ENCODE results near the gene AGTPBP1. TPM values are rescaled to one million over a fixed set of nuclear protein-coding genes. Genes with fewer than 3 reads are reported as not detected.

The AGTPBP1 gene
- total RNA-seq, 1 experiment from 2014 or later, result 54.7 TPM

DNA sequence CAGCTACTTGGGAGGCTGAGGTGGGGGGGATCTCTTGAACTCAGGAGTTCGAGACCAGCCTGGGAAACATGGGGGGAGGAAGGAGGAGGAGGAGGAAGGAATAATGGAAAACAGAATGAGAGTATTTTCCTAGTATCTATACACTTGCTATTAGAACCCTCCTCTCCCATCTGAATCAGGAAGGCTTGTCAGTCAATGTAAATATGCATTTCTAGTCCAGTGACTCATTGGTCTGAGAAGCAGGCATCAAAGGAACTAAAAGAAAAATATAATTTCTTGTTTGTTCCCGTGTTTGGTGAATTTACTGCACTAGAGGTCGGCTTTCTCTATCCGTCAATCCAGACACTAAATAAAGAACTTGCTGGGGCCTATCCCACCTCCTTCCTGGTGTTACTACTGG, 88.6 kb downstream of the AGTPBP1 start:
- Mint-ChIP-seq H3K36me3 (peaks cover 27% of the 10 kb centered on the region), H3K27me3 (ENCODE audit: low read depth) (no peaks in the 10 kb centered on the region), H3K27ac (no peak overlapping the region; the same call in 1 of the 2 replicates), H3K4me3 (no peak overlapping the region), H3K9me3 (no peaks in the 10 kb centered on the region), H3K4me1 (no peaks in the 10 kb centered on the region)
- no peak for ATAC-seq
- no peak for DNase-seq (ENCODE audit: low spot score)
- no peak for TF ChIP-seq ZNF232 (CRISPR knock-in tag; IDR thresholded peaks at IDR 0.05)
- TF ChIP-seq, protein P1, sequence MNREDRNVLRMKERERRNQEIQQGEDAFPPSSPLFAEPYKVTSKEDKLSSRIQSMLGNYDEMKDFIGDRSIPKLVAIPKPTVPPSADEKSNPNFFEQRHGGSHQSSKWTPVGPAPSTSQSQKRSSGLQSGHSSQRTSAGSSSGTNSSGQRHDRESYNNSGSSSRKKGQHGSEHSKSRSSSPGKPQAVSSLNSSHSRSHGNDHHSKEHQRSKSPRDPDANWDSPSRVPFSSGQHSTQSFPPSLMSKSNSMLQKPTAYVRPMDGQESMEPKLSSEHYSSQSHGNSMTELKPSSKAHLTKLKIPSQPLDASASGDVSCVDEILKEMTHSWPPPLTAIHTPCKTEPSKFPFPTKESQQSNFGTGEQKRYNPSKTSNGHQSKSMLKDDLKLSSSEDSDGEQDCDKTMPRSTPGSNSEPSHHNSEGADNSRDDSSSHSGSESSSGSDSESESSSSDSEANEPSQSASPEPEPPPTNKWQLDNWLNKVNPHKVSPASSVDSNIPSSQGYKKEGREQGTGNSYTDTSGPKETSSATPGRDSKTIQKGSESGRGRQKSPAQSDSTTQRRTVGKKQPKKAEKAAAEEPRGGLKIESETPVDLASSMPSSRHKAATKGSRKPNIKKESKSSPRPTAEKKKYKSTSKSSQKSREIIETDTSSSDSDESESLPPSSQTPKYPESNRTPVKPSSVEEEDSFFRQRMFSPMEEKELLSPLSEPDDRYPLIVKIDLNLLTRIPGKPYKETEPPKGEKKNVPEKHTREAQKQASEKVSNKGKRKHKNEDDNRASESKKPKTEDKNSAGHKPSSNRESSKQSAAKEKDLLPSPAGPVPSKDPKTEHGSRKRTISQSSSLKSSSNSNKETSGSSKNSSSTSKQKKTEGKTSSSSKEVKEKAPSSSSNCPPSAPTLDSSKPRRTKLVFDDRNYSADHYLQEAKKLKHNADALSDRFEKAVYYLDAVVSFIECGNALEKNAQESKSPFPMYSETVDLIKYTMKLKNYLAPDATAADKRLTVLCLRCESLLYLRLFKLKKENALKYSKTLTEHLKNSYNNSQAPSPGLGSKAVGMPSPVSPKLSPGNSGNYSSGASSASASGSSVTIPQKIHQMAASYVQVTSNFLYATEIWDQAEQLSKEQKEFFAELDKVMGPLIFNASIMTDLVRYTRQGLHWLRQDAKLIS (CRISPR knock-in tag; IDR thresholded peaks at IDR 0.05; ENCODE audit: borderline replicate concordance), result no peak
- TF ChIP-seq, protein P2, sequence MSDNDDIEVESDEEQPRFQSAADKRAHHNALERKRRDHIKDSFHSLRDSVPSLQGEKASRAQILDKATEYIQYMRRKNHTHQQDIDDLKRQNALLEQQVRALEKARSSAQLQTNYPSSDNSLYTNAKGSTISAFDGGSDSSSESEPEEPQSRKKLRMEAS (CRISPR knock-in tag; IDR thresholded peaks at IDR 0.05), result no peak
- ChIA-PET POLR2A (no interaction called here), CTCF (interaction anchor here (0.6 kb wide), 1 partner anchor 1834 kb away, joined by 8 read pairs; no protein-coding TSS in a partner anchor)

DNA sequence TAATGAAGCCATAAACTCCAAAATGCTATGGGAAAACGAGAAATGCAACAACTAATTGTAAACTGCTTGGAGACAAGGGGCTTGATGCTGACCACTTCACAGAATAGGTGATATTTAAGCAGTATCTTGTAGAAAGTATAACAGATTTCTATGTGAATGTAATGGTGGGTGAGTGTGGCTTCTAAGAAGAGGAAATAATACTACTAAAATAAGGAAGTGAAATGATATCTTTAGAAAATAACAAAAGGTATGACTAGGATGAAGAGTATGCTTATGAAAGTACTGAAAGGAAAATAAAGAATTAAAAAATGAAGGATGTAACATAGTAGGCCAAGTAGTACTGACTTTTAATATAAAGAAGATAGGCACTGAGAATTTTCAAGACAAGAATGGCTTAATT, 94.2 kb downstream of the AGTPBP1 start:
- Mint-ChIP-seq H3K36me3 (peaks cover 13% of the 10 kb centered on the region), H3K9me3 (no peaks in the 10 kb centered on the region), H3K4me3 (no peak overlapping the region), H3K4me1 (no peaks in the 10 kb centered on the region), H3K27ac (no peak overlapping the region), H3K27me3 (ENCODE audit: low read depth) (no peaks in the 10 kb centered on the region)
- TF ChIP-seq, protein P2 (CRISPR knock-in tag; IDR thresholded peaks at IDR 0.05), result no peak
- TF ChIP-seq TEAD1 (CRISPR knock-in tag; IDR thresholded peaks at IDR 0.05), result no peak
- no peak for TF ChIP-seq MXD4 (CRISPR knock-in tag; IDR thresholded peaks at IDR 0.05; ENCODE audit: borderline replicate concordance)
- TF ChIP-seq, protein P3, sequence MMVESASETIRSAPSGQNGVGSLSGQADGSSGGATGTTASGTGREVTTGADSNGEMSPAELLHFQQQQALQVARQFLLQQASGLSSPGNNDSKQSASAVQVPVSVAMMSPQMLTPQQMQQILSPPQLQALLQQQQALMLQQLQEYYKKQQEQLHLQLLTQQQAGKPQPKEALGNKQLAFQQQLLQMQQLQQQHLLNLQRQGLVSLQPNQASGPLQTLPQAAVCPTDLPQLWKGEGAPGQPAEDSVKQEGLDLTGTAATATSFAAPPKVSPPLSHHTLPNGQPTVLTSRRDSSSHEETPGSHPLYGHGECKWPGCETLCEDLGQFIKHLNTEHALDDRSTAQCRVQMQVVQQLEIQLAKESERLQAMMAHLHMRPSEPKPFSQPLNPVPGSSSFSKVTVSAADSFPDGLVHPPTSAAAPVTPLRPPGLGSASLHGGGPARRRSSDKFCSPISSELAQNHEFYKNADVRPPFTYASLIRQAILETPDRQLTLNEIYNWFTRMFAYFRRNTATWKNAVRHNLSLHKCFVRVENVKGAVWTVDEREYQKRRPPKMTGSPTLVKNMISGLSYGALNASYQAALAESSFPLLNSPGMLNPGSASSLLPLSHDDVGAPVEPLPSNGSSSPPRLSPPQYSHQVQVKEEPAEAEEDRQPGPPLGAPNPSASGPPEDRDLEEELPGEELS (CRISPR knock-in tag; IDR thresholded peaks at IDR 0.05), result no peak
- TF ChIP-seq ATF1 (CRISPR knock-in tag; IDR thresholded peaks at IDR 0.05), result no peak
- TF ChIP-seq RORB (CRISPR knock-in tag; IDR thresholded peaks at IDR 0.05), result no peak
- TF ChIP-seq EMX1 (CRISPR knock-in tag; IDR thresholded peaks at IDR 0.05), result no peak
- TF ChIP-seq, protein P4, sequence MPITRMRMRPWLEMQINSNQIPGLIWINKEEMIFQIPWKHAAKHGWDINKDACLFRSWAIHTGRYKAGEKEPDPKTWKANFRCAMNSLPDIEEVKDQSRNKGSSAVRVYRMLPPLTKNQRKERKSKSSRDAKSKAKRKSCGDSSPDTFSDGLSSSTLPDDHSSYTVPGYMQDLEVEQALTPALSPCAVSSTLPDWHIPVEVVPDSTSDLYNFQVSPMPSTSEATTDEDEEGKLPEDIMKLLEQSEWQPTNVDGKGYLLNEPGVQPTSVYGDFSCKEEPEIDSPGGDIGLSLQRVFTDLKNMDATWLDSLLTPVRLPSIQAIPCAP (CRISPR knock-in tag; IDR thresholded peaks at IDR 0.05), result no peak
- TF ChIP-seq, protein P5, sequence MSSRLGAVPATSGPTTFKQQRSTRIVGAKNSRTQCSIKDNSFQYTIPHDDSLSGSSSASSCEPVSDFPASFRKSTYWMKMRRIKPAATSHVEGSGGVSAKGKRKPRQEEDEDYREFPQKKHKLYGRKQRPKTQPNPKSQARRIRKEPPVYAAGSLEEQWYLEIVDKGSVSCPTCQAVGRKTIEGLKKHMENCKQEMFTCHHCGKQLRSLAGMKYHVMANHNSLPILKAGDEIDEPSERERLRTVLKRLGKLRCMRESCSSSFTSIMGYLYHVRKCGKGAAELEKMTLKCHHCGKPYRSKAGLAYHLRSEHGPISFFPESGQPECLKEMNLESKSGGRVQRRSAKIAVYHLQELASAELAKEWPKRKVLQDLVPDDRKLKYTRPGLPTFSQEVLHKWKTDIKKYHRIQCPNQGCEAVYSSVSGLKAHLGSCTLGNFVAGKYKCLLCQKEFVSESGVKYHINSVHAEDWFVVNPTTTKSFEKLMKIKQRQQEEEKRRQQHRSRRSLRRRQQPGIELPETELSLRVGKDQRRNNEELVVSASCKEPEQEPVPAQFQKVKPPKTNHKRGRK (CRISPR knock-in tag; IDR thresholded peaks at IDR 0.05; ENCODE audit: borderline replicate concordance), result no peak
- no peak for TF ChIP-seq NR2C2 (CRISPR knock-in tag; IDR thresholded peaks at IDR 0.05)
- TF ChIP-seq ZNF263 (CRISPR knock-in tag; IDR thresholded peaks at IDR 0.05; ENCODE audit: low read depth), result no peak
- TF ChIP-seq SP1 (CRISPR knock-in tag; conservative IDR thresholded peaks at IDR 0.05), result no peak
- no peak for TF ChIP-seq JAZF1 (CRISPR knock-in tag; IDR thresholded peaks at IDR 0.05)
- TF ChIP-seq MYBL2 (CRISPR knock-in tag; IDR thresholded peaks at IDR 0.05), result no peak
- TF ChIP-seq CREB1 (CRISPR knock-in tag; IDR thresholded peaks at IDR 0.05), result no peak
- TF ChIP-seq, protein P6, sequence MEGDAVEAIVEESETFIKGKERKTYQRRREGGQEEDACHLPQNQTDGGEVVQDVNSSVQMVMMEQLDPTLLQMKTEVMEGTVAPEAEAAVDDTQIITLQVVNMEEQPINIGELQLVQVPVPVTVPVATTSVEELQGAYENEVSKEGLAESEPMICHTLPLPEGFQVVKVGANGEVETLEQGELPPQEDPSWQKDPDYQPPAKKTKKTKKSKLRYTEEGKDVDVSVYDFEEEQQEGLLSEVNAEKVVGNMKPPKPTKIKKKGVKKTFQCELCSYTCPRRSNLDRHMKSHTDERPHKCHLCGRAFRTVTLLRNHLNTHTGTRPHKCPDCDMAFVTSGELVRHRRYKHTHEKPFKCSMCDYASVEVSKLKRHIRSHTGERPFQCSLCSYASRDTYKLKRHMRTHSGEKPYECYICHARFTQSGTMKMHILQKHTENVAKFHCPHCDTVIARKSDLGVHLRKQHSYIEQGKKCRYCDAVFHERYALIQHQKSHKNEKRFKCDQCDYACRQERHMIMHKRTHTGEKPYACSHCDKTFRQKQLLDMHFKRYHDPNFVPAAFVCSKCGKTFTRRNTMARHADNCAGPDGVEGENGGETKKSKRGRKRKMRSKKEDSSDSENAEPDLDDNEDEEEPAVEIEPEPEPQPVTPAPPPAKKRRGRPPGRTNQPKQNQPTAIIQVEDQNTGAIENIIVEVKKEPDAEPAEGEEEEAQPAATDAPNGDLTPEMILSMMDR (IDR thresholded peaks at IDR 0.05), result no peak
- TF ChIP-seq, protein P7, sequence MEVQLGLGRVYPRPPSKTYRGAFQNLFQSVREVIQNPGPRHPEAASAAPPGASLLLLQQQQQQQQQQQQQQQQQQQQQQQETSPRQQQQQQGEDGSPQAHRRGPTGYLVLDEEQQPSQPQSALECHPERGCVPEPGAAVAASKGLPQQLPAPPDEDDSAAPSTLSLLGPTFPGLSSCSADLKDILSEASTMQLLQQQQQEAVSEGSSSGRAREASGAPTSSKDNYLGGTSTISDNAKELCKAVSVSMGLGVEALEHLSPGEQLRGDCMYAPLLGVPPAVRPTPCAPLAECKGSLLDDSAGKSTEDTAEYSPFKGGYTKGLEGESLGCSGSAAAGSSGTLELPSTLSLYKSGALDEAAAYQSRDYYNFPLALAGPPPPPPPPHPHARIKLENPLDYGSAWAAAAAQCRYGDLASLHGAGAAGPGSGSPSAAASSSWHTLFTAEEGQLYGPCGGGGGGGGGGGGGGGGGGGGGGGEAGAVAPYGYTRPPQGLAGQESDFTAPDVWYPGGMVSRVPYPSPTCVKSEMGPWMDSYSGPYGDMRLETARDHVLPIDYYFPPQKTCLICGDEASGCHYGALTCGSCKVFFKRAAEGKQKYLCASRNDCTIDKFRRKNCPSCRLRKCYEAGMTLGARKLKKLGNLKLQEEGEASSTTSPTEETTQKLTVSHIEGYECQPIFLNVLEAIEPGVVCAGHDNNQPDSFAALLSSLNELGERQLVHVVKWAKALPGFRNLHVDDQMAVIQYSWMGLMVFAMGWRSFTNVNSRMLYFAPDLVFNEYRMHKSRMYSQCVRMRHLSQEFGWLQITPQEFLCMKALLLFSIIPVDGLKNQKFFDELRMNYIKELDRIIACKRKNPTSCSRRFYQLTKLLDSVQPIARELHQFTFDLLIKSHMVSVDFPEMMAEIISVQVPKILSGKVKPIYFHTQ (CRISPR knock-in tag; IDR thresholded peaks at IDR 0.05), result no peak
- ATAC-seq, result no peak
- ChIA-PET CTCF (no interaction called here), POLR2A (no interaction called here)
- DNase-seq (ENCODE audit: low spot score), result no peak
